Measurements from ENCODE around the gene MSANTD1. TPM values are rescaled to one million over a fixed set of nuclear protein-coding genes. Genes with fewer than 3 reads are reported as not detected.
"Not testable (repeated sequence)": the region's sequence is repeated elsewhere in the genome, so short reads cannot be mapped to it uniquely, and the experiment has no call there.

Gene MSANTD1
- total RNA-seq, 1 donor from 2014 or later = 0.28 TPM

DNA sequence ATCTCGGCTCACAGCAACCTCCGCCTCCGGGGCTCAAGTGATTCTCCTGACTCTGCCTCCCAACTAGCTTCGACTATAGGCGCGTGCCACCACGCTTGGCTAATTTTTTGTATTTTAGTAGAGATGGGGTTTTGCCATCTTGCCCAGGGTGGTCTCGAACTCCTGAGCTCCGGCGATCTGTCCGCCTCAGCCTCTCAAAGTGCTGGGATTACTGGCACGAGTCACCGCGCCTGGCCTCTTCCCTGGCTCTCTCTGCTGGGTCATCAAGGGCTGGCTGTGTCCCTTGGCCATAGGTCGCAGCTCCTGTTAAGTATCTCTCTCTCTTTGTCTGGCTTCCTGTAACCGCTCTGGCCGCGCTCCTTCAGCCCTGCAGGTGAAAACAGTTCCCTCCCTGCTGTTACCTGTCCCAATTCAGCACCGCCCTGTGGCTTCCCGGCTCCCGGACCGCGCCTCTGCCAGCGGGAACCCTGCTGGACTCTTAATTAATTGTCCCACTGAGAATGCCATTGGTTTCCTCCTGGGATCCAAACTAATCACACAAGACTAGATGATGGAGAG is 42.5 kb downstream of the MSANTD1 start:
- ATAC-seq = peak; percentile 37

- ATAC-seq = peak; percentile 62
Observed at GRCh38 chr4:3291969-3292570, 43.1 kb downstream of the MSANTD1 start.

DNA sequence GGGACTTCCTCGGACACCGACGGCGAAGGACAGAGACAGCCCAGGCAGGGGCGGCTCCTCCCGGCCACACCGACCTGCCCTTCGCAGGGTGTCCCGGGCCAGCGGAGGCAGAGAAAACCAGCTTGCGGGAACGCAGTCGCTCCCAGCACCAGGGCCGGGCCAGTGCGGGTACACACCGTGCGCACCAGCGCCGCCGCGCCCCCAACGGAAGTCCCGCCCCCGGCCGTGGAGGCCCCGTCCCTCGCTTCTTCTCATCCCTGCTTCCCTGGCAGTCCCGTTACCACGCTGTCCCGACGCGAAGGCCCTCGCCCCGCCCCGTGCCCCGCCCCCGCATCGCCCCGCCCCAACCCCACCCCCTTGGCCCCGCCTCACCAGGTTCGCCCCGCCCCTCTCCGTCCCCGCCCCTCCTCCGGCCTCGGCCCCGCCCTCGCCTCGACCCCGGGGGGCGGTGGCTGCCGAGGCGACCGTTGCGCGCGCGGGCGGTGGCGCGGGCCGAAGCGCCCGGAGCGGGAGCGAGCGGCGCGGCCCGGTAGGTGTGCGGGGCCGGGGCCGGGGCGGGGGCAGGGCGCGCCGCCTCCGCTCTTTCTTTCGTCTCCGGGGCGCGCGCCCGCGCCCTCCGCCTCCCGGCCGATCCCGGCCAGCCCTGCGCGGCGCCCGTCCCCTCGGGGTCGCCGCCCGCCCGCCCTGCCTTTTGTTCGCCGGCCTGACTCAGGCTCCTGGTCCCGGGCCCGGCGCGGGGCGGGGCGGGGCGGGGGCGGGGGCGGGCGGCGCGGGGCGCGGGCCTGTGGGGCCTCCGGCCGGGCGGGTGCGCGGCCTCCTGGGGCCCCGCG is 43.8 kb downstream of the MSANTD1 start, which contains the start of gene RGS12:
TSS of gene RGS12 (plus strand) at position 451 of the 830 bp plus-strand sequence. CDS start 23,150 bp downstream, outside the sequence.
- ATAC-seq = peak; percentile 93

DNA sequence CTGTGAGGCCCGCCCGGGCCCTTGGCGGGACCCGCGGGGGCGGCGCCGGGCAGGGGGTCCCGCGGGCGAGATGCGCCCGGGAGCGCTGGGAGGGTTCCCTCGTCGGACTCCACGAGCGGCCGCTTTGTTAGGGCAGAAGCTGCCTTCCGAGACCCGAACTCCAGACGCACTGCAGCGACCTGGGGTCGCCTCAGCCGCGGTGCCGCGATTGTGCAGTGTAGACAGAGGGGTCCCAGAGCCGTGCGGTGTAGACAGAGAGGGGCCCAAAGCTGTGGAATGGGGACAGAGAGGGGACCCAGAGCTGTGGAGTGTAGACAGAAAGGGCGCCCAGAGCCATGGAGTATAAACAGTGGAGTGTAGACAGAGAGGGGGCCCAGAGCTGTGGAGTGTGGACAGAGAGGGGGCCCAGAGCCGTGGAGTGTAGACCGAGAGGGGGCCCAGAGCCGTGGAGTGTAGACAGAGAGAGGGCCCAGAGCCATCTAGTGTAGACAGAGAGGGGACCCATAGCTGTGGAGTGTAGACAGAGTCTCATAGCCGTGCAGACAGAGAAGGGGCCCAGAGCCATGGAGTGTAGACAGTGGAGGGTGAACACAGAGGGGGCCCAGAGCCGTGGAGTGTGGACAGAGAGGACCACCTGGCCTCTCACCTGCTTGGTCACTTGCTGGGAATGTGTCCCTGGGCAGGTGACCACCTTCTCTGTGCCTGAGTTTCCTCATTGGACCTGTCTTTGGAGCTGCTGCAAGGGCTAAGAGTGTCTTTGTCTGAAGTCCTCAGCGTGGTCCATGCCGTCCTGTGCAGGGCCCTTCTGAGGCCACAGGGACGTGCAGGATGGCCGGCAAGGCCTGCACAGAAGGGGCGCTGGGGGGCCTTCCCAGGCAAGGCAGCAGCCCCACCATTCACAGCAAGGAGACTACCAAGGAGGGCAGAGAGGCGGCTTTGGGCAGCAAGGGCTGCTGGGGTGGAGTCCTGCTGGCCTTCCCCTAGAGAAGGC is 44.7 kb downstream of the MSANTD1 start:
- ATAC-seq = no peak

DNA sequence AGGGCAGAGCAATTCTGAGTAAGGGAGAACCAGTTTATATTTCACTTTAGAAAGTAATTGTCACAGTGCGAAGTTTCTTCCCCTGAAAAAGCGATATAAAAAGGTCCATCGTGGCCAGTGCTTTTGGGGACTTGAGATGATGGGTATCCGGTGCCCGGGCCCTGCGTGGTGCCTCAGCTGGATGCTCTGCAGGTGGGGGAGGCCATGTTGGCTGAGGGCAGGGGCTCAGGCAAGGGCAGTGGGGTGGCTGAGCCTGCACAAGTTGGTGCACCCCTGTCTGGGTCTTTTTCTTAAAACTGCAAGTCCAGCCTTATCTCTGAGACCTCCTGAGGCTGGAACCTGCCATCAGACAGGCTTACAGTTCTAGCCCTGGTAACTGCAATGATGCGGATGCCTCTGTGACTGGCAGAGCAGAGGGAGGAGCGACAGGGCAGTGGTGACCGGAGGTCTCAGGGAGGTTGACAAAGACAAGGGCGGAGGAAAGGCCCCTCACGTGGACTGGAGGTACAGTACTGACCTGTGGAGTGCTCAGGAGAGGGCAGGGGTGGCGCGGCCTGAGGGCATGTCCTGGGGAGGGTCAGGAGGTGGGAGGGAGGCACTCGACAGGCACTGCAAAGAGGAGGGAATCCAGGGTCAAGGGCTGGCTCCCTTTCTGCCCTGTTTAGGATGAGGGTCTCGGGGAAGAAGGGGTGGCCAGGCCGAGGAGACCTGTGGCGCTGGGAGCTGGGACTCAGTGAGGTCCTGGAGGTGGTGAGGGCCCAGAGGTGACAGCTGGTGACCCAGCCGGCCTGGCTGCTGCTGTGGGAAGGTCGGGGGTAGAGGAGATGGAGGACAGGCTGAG is 45.7 kb downstream of the MSANTD1 start:
- no peak for ATAC-seq

DNA sequence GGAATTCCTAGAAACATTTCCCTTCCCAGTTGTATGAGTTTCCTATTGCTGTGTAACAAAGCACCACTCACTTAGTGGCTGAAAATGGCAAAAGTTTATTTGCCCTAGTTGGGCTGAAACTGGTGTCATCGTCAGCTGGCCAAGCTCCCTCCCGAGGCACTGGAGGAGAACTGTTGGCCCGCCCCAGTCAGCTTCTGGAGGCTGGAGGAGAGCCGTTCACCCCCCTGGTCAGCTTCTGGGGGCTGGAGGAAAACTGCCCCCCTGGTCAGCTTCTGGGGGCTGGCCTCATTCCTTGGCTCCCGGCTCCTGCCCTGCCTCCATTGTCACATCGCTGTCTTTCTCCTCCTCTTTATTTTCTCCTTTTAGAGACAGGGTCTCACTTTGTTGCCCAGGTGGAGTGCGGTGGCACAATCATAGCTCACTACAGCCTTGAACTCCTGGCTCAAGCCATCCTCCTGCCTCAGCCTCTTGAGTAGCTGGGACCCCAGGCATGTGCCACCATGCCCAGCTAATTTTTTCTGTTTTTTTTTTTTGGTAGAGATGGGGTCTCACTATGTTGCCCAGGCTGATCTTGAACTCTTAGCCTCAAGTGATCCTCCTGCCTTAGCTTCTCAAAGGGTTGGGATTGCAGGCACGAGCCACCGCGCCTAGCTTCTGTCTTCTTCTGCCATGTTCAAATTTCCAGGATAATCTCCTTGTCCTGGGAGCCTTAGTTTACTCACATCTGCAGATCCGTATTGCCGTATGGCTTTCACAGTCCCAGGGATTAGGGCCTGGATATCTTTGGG is 47.1 kb downstream of the MSANTD1 start:
- no peak for ATAC-seq

DNA sequence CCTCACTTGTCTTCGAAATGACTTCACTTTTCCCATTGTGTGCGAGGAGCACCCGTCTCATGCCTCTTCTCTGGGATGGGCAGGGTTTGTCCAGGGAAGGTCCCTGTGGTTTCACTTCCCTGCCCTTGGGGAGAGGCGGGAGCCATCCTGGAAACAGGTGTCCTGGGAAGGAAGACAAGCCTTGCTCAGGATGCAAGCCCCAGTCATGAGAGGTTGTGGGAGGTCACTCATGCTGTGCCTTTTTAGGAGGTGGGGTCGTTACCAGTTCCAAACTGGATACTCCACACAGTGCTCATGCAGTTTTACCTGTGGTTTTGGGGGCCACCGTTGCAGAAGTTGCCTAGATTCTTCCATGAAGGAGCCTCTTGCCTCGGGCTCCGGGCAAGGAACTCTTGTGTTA is 47.7 kb downstream of the MSANTD1 start:
- no peak for ATAC-seq

- ATAC-seq = no peak
Observed at GRCh38 chr4:3297066-3297859, 48.3 kb downstream of the MSANTD1 start.

DNA sequence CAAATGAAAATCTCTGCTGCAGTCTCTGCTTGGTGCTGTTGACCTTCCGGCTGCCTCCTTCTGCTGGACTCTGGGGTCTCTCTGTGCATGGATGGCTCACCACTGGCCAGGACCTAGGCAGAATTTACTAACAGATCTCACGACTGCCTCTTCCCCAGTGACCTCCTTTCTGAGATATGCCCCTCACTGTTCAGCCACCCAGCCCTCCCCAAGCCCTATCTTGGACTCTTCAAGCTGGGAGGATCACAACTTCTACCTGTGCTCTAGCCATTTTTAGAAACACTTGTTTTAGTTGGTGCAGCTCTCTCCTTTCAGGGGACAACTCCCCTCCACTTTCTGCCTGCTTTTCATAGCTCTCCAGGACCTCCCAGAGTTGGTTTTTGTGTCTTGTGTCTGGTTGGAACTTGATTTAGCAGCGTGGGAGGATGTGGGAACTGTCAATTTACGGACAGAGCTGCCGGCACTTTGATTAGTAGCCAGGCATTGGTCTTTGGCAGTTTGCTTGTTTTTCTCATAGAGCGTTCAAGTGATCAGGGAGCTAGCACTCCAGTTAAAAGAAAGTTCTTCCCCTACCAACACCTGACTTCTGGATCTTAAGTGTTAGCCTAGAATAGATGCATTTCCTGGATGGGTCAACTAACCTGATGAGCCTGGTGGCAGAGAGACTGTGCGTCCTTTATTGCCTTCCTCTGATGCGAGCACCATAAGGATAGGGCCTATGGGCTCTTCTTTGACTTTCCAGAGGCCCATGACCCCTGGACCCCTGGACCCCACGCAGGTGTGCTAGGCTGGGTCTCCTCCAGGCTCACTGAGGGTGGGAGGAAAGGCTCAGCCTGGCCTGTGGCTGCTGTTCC is 50.4 kb downstream of the MSANTD1 start:
- ATAC-seq = no peak

DNA sequence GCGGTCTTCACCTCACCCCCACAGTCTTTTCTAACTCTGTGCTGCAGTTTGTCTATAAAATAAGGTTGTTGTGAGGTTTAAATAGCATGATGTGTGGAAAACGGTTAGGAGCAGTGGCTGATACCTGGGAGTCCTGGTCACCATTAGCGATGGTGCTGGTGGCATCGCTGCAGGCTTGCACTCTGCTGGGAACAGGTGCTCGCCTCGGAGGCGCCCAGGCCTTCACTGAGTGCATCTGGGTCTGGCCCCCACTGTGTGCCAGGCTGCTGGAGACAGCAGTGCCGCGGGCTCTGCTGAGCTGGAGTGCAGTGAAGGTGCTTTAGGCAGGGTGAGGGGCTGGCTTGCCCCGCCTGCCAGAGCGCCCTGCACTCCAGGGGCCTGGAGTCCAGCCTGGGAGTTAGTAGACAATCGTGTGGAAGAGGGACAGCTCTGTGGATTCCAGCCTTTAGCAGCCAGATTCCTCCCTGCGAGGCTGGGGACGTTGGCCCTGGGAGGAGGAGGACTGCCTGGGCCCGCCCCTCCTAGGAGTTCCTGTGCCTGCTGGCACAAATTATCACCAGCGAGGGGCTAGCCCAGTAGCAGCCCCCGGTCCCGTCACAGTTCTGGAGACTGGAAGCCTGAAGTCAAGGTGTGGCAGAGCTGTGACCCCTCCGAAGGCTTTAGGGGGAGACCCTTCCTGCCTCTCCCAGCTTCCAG is 51.2 kb downstream of the MSANTD1 start:
- no peak for ATAC-seq

- not testable (repeated sequence) for ATAC-seq
Observed at GRCh38 chr4:3300882-3301281, 51.9 kb downstream of the MSANTD1 start.

GRCh38 chr4:3301450-3302172 is 52.7 kb downstream of the MSANTD1 start:
- no peak for ATAC-seq

DNA sequence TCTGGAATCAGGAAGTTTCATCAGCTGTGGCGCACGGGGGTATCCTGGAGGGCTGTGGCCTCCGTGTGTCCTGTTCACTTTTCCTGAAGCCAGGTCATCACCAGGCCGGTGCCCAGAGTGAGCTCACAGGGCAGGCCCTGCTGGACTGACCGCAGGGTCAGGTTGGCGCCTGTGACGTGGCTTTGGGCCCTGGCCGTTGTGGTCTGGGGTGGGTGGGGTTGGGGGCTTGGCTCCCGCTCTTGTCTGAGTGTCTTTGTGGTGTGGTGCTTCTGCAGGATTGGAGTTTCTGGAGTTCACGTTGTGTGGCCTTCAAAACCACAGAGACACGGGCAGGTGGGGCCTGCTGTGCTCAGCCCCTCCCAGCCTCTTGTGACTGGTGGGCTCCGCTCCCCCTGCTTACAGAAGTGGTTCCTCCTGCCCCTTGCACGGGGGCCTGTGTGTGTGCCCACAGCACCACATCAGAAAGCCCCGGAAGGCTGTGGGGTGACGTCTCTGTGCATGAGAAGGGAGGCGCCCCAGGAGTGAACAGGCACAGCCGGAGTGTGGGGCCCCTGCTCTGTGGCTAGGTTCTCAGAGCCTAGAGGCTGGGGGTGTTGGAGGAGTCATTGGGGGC is 53.3 kb downstream of the MSANTD1 start:
- peak; percentile 30 for ATAC-seq

DNA sequence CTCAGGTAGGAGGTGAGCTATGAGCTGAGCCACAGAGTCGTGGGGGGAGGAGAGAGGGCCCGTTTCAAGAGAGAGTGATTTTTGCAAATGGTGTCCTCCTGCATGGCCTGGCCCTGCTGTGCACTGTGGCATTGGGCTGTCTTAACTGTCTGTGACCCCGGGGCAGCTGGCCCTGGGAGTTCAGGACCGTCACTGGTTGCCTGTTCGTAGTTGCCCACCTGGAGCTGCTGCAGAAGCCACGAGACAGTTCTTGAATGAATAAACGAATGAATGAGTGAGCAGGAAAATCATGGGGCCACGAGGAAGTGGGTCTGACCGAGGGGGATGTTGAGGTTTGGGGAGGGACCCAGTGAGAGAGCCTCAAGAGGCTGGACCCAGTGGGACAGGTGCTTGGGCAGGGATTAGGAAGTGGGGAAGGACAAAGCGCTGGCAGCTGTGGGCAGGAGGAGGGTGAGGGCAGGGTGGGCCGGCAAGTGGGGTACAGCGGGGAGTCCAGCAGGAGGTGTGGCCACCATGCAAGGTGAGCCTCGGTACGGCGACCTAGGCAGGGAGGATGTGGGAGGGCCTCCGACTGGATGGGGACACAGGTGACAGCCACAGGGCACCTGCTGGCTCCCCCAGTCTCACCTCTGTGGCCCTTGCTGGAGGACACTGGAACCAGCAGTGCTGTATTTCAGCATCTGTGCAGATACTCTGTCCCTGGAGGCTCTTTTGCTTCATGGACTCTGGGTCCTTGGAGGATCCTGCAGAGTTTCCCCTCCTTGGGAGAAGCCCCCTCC is 54.0 kb downstream of the MSANTD1 start:
- no peak for ATAC-seq

DNA sequence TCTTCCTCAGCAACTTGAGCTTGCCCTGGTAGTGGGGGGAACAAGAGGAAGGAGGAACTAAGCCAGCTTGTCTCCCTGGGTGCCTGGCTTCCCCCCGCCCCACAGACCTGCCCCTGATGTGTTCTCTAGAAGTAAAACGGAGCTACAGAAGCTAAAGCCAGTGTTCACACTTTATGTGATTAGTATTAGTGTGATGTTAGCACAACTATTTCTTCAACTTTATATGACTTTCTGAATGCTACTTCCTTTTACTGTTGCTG is 54.5 kb downstream of the MSANTD1 start:
- ATAC-seq = no peak

GRCh38 chr4:3303923-3304710 is 55.2 kb downstream of the MSANTD1 start:
- no peak for ATAC-seq
